Suprapubic skin (tissue), 4 donors: ENCODE data around the gene NDUFB2. TPM values are rescaled to one million over a fixed set of nuclear protein-coding genes. Genes with fewer than 3 reads are reported as not detected.
"Not testable (repeated sequence)": the region's sequence is repeated elsewhere in the genome, so short reads cannot be mapped to it uniquely, and the experiment has no call there.

ENCODE experiments used
- DNase-seq, 2 donors: peaks; one replicate each; pipeline ENCODE4 v3.0.0-alpha.2; 2019; ENCODE audit warnings: low spot score in 2 of 2
- H3K27ac ChIP-seq: fragments of 200-600 bp; sonication (generic); one replicate; pipeline ENCODE4 v1.5.1; 2019
- H3K27me3 ChIP-seq: fragments of 200-600 bp; sonication (generic); one replicate; pipeline ENCODE4 v1.5.1; 2019
- H3K36me3 ChIP-seq: fragments of 200-600 bp; sonication (generic); one replicate; pipeline ENCODE4 v1.5.1; 2019
- H3K4me1 ChIP-seq: fragments of 200-600 bp; sonication (generic); one replicate; pipeline ENCODE4 v1.5.1; 2019
- H3K4me3 ChIP-seq: fragments of 200-600 bp; sonication (generic); one replicate; pipeline ENCODE4 v1.5.1; 2019; ENCODE audit warnings: mild to moderate bottlenecking
- H3K9me3 ChIP-seq: fragments of 200-600 bp; sonication (generic); one replicate; pipeline ENCODE4 v1.5.1; 2019
- EP300 ChIP-seq: sonication (generic); formaldehyde crosslinking; IDR thresholded peaks from one replicate; pipeline ENCODE4 v1.6.1; 2017; ENCODE audit warnings: antibody characterized with exemption
- POLR2A ChIP-seq, 2 donors: fragments of 450-650 bp; IDR thresholded peaks; one replicate each; pipeline ENCODE4 v1.6.1; 2017; ENCODE audit warnings: antibody characterized with exemption in 2 of 2, mild to moderate bottlenecking in 2 of 2, moderate library complexity in 2 of 2
- POLR2AphosphoS5 ChIP-seq, 3 donors: sonication (generic); formaldehyde crosslinking; IDR thresholded peaks; one replicate each; pipeline ENCODE4 v1.6.1; 2017; ENCODE audit warnings: antibody characterized with exemption in 3 of 3
- WGBS: methylation state at CpG from one replicate; pipeline ENCODE4 v1.1.5; 2018; 5-methylcytosine and 5-hydroxymethylcytosine counted together
- total RNA-seq, 4 donors: library from RNA; depleted of rRNA; stranded (reverse); fragments of >200 nt; gene quantifications; one replicate each; pipeline ENCODE4 v1.1.0, GENCODE V29; 2016
- TF ChIP-seq, protein P1 (sequence below), 2 donors: fragments of 200-600 bp in 1 of 2; fragments of 450-650 bp in 1 of 2; sonication (generic) in 1 of 2; IDR thresholded peaks; one replicate each; pipeline ENCODE4 v1.5.1; 2016 to 2019; ENCODE audit warnings: antibody characterized with exemption in 2 of 2, mild to moderate bottlenecking in 1 of 2, moderate library complexity in 1 of 2

The NDUFB2 gene
- total RNA-seq, 4 donors from 2014 or later: 104 to 435 (median 229) TPM

DNA sequence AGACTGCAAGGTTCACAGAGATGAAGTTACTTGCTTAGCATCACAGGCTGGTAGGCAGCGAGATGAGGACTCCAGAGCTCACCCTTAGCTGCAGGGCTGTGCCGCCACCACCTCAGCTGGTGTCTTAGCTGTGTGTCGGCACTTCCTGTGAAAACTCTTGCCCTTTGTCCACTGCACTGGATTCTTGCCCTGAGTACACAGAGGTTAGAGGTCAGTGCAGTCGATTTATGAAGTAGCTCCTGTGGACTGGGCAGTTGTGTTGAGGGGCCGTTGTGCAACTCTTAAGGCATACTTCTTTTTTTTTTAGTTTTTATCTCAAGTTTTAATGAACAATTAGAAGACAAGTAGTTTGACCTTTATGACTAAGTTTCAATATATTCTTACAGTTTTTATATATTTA is 10.6 kb downstream of the NDUFB2 start:
- Histone ChIP-seq H3K36me3 (peaks cover 42% of the 10 kb centered on the region), H3K9me3 (no peaks in the 10 kb centered on the region), H3K27me3 (no peaks in the 10 kb centered on the region), H3K4me3 (no peak overlapping the region), H3K27ac (no peak overlapping the region), H3K4me1 (no peaks in the 10 kb centered on the region)
- TF ChIP-seq POLR2AphosphoS5 (IDR thresholded peaks at IDR 0.05) (no peak), POLR2A (IDR thresholded peaks at IDR 0.05) (no peak), EP300 (no peak)
- TF ChIP-seq, protein P1, sequence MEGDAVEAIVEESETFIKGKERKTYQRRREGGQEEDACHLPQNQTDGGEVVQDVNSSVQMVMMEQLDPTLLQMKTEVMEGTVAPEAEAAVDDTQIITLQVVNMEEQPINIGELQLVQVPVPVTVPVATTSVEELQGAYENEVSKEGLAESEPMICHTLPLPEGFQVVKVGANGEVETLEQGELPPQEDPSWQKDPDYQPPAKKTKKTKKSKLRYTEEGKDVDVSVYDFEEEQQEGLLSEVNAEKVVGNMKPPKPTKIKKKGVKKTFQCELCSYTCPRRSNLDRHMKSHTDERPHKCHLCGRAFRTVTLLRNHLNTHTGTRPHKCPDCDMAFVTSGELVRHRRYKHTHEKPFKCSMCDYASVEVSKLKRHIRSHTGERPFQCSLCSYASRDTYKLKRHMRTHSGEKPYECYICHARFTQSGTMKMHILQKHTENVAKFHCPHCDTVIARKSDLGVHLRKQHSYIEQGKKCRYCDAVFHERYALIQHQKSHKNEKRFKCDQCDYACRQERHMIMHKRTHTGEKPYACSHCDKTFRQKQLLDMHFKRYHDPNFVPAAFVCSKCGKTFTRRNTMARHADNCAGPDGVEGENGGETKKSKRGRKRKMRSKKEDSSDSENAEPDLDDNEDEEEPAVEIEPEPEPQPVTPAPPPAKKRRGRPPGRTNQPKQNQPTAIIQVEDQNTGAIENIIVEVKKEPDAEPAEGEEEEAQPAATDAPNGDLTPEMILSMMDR (IDR thresholded peaks at IDR 0.05): no peak
- no peak for DNase-seq
- WGBS: 89% methylated on average over 5 of the region's 5 CpGs

DNA sequence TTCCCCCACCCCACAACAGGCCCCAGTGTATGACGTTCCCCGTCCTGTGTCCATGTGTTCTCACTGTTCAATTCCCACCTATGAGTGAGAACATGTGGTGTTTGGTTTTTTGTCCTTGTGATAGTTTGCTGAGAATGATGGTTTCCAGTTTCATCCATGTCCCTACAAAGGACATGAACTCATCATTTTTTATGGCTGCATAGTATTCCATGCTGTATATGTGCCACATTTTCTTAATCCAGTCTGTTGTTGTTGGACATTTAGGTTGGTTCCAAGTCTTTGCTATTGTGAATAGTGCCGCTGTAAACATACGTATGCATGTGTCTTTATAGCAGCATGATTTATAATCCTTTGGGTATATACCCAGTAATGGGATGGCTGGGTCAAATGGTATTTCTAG is 12.3 kb downstream of the NDUFB2 start:
- H3K4me3 ChIP-seq, H3K27me3 ChIP-seq, H3K27ac ChIP-seq, H3K4me1 ChIP-seq, DNase-seq, H3K9me3 ChIP-seq: not testable (repeated sequence)
- WGBS: 99% methylated on average over 4 of the region's 4 CpGs
- H3K36me3 ChIP-seq: peaks cover 33% of the 10 kb centered on the region

DNA sequence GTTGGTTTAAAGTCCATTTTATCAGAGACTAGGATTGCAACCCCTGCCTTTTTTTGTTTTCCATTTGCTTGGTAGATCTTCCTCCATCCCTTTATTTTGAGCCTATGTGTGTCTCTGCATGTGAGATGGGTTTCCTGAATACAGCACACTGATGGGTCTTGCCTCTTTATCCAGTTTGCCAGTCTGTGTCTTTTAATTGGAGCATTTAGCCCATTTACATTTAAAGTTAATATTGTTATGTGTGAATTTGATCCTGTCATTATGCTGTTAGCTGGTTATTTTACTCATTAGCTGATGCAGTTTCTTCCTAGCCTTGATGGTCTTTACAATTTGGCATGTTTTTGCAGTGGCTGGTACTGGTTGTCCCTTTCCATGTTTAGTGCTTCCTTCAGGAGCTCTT is 15.9 kb downstream of the NDUFB2 start:
- H3K9me3 ChIP-seq, DNase-seq, H3K4me1 ChIP-seq, H3K27ac ChIP-seq, H3K36me3 ChIP-seq, H3K4me3 ChIP-seq, H3K27me3 ChIP-seq: not testable (repeated sequence)

DNA sequence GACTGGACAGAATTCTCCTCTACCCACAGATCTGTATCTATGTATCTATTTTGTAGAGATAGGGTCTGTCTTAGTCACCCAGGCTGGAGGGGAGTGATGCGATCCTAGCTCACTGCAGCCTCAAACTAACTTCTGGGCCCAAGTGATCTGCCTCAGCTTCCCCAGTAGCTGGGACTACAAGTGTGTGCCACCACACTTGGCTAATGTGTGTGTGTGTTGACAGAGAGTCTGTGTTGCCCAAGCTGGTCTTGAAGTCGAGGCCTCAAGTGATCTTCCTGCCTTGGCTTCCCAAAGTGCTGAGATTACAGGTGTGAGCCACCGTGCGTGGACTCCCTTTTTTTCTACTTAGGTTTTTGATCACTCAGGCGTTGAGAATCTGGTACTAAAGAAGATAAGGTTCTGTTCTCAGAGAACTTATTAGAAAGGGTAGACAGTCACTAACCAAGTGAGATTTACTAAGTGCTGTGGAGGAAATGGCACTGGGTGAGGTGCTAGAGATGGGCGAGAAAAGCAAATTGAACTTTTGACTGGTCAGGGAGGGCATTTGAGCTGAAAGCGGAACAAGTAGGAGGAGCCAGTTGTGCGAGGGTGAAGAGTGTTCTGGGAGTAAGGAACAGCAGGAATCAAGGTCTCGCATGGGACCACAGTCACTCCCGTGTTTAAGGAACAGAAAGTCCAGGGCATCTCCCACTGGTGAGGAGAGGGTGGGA is 18.0 kb downstream of the NDUFB2 start:
- TF ChIP-seq POLR2AphosphoS5 (IDR thresholded peaks at IDR 0.05): no peak
- TF ChIP-seq, protein P1 (IDR thresholded peaks at IDR 0.05): no peak
- no peak for TF ChIP-seq POLR2A (IDR thresholded peaks at IDR 0.05)
- TF ChIP-seq EP300: no peak
- Histone ChIP-seq H3K9me3 (no peaks in the 10 kb centered on the region), H3K27ac (no peak overlapping the region), H3K4me1 (no peaks in the 10 kb centered on the region), H3K4me3 (no peak overlapping the region), H3K36me3 (no peaks in the 10 kb centered on the region), H3K27me3 (no peaks in the 10 kb centered on the region)
- DNase-seq: no peak
- 89% methylated on average over 10 of the region's 10 CpGs for WGBS

DNA sequence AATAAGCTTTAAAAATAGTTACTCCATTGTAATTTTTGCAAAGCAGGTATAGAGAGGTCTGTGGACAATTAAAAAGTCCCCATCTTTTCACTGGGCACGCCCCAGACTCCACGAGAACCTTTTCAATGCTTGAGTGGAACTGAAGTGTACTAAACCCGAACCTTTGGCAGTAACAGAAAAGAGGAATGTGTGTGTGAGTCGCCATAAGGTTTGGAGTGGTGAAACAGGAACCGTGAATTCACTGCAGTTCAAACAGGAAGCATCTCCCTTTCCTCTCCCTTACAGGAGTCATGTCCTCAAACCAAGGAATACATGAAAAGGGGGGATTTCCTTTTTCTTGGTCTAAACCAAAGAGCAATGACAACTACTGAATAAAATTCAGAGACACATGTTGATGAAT is 23.2 kb downstream of the NDUFB2 start:
- H3K27me3 ChIP-seq: no peaks in the 10 kb centered on the region

DNA sequence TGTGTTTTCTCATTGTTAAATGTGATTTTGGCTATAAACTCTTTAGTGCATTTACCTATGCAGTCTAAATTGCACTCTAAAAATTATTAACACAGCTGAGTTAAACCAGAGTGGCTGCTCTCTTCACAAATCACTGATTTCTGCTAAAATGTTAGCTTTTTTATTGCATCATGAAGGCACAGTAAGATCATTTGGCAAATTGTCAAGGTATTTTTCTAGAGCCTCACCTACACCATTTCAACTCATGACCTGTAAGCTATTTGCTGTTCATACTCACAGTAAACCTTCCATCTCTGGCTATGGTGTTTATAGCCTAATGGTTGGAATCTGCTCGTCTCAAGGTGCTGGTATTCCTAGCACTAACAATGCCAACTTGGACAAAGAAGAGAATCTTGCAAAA is 25.7 kb downstream of the NDUFB2 start:
- Histone ChIP-seq H3K4me3 (no peak overlapping the region), H3K27ac (no peak overlapping the region)
- WGBS: 100% methylated on average over 1 of the region's 1 CpG

More for the DNA sequence above, 23.2 kb downstream of the NDUFB2 start:
- no peak for TF ChIP-seq EP300
- TF ChIP-seq POLR2AphosphoS5 (IDR thresholded peaks at IDR 0.05): no peak
- Histone ChIP-seq H3K27ac (no peak overlapping the region), H3K9me3 (no peaks in the 10 kb centered on the region), H3K4me1 (no peaks in the 10 kb centered on the region), H3K36me3 (no peaks in the 10 kb centered on the region), H3K4me3 (no peak overlapping the region)
- 56% methylated on average over 5 of the region's 5 CpGs for WGBS
- DNase-seq: no peak

More for the DNA sequence above, 25.7 kb downstream of the NDUFB2 start:
- Histone ChIP-seq H3K36me3 (peaks cover 5% of the 10 kb centered on the region), H3K27me3 (no peaks in the 10 kb centered on the region), H3K4me1 (no peaks in the 10 kb centered on the region), H3K9me3 (no peaks in the 10 kb centered on the region)
- no peak for DNase-seq
- TF ChIP-seq, protein P1 (IDR thresholded peaks at IDR 0.05): no peak
